Measurements from ENCODE around the gene NEO1.

The NEO1 gene

DNA sequence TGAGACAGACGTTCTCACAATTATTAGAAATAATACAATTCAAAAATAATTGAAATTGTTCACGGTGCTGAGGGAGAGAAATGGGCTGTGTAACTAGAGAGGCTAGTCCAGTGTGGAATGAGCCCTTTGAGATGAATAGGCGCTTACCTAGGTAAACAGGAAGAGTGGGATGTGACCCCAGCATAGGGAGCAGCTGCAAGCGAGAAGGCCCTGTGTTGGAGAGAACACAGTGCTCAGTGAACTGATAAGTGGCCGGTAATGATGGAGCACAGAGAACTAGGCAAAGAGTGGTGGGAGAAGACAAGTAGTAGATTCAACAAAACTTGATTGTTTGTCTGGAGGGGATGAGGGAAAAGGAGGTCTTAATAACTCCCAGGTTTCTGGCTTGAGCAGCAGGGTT, 212.6 kb downstream of the NEO1 start:
- no peak for DNase-seq
- no peak overlapping the region for H3K27ac ChIP-seq
- peaks cover 17 to 47% (median 24%) of the 10 kb centered on the region in 3 donors for H3K36me3 ChIP-seq
- intact Hi-C loops (cut with DNase I; ENCODE audit: low total_unique reads) = no loop called here
- no peaks in the 10 kb centered on the region for H3K27me3 ChIP-seq
- TF ChIP-seq, protein P1, sequence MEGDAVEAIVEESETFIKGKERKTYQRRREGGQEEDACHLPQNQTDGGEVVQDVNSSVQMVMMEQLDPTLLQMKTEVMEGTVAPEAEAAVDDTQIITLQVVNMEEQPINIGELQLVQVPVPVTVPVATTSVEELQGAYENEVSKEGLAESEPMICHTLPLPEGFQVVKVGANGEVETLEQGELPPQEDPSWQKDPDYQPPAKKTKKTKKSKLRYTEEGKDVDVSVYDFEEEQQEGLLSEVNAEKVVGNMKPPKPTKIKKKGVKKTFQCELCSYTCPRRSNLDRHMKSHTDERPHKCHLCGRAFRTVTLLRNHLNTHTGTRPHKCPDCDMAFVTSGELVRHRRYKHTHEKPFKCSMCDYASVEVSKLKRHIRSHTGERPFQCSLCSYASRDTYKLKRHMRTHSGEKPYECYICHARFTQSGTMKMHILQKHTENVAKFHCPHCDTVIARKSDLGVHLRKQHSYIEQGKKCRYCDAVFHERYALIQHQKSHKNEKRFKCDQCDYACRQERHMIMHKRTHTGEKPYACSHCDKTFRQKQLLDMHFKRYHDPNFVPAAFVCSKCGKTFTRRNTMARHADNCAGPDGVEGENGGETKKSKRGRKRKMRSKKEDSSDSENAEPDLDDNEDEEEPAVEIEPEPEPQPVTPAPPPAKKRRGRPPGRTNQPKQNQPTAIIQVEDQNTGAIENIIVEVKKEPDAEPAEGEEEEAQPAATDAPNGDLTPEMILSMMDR (IDR thresholded peaks at IDR 0.05) = no peak
- no peak overlapping the region for H3K4me3 ChIP-seq
- no peaks in the 10 kb centered on the region for H3K9me3 ChIP-seq
- H3K4me1 ChIP-seq = no peaks in the 10 kb centered on the region

DNA sequence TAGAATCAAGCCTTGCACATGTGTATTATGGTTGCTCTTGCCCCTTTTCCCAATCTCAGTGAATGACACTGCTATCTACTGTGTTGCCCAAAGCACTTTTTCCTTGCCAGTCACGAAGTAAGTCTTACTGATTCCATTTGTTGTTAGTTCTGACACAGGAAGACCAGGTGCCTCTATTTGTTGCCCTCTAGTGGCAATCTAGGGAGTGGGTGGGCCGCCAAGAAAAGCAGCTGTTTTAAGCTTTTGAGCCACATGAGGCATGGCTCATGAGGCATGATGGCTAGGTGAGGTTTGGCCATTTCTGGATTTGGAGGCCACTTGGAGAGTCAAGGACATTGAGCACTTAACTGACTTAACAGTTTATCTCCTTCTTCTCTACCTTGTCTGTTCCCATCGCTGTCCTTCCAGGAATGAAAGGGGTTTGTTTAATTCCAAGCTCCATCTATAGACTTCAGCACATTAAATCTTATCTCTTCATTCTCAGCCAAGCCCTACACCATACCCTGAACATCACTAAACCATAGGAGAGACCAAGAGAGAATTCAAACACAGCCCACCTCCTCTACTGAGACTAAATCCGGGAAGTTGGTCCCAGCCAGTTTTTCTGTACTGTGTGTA, 213.4 kb downstream of the NEO1 start:
- intact Hi-C loops (cut with DNase I; ENCODE audit: low total_unique reads) = no loop called here
- Histone ChIP-seq H3K27me3 (no peaks in the 10 kb centered on the region), H3K4me1 (no peaks in the 10 kb centered on the region), H3K9me3 (no peaks in the 10 kb centered on the region), H3K27ac (no peak overlapping the region), H3K4me3 (no peak overlapping the region), H3K36me3 (peaks cover 25 to 47% (median 30%) of the 10 kb centered on the region in 3 donors)
- peak in 1 of 2 donors; percentile 27 for DNase-seq
- TF ChIP-seq, protein P1 (IDR thresholded peaks at IDR 0.05) = peak; percentile 29 to 43

DNA sequence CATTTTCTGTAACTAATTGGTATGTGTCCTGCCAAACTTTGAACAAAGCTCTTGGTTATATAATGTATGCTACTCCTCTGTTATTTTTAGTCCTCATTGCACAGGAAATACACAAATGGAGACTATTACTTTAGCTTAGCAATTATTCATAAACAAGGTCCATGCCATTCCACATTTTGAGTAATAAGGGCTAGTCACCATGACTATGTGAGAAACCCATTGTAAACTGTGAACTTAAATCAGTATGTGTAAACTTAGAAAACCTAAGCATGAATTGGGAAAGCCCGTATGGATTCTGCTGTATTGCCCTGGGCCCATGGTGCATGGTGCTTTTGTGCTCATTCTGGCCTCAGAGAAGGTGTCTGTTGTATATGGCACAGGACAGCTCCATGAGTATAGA, 216.2 kb downstream of the NEO1 start:
- TF ChIP-seq, protein P1 (IDR thresholded peaks at IDR 0.05) = no peak
- H3K36me3 ChIP-seq = peaks cover 23 to 56% (median 25%) of the 10 kb centered on the region in 3 donors
- no peak overlapping the region for H3K27ac ChIP-seq
- H3K4me3 ChIP-seq = no peak overlapping the region
- no peaks in the 10 kb centered on the region for H3K4me1 ChIP-seq
- no peaks in the 10 kb centered on the region for H3K27me3 ChIP-seq
- no peaks in the 10 kb centered on the region for H3K9me3 ChIP-seq
- intact Hi-C loops (cut with DNase I; ENCODE audit: low total_unique reads) = no loop called here
- no peak for DNase-seq

DNA sequence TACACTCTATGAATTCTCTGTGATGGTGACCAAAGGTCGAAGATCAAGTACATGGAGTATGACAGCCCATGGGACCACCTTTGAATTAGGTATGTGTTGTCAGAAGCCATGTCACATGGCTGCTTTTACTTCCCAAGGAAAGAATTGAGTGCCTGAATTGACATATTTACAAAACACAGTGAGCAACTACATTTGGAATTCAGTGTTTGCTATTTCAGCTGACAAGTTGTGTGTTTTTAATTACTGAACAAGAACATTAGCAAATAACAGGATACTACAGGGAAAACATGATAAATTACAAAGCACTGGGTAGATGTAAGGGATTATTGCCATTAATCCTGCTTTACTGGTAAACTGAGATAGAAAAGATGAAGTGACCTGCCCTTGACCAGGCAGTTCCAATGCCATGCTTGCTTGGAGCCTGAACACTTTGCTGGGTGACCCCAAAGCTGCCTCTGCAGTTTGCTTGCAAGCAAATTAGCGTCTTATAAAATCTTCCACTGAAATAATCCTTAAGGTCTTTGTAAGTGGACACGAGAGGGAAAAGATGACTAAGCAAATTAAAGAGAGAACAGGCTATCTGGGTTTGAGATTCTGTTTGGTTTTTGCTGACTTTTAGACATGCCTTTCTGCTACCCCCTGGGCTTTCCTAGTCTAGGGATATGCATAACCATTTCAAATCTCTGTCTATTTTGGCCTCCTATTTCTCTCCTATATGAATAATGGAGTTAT, 218.3 kb downstream of the NEO1 start:
- DNase-seq = no peak
- intact Hi-C loops (cut with DNase I; ENCODE audit: low total_unique reads) = loop anchor here (10.0 kb wide), 1 partner anchor 486 kb away; the partner anchor contains the start of gene ADPGK
- TF ChIP-seq, protein P1 (IDR thresholded peaks at IDR 0.05) = no peak
- H3K9me3 ChIP-seq = no peaks in the 10 kb centered on the region
- peaks cover 23 to 50% (median 25%) of the 10 kb centered on the region in 3 donors for H3K36me3 ChIP-seq
- no peak overlapping the region for H3K27ac ChIP-seq
- no peak overlapping the region for H3K4me3 ChIP-seq
- H3K27me3 ChIP-seq = no peaks in the 10 kb centered on the region
- no peaks in the 10 kb centered on the region for H3K4me1 ChIP-seq

DNA sequence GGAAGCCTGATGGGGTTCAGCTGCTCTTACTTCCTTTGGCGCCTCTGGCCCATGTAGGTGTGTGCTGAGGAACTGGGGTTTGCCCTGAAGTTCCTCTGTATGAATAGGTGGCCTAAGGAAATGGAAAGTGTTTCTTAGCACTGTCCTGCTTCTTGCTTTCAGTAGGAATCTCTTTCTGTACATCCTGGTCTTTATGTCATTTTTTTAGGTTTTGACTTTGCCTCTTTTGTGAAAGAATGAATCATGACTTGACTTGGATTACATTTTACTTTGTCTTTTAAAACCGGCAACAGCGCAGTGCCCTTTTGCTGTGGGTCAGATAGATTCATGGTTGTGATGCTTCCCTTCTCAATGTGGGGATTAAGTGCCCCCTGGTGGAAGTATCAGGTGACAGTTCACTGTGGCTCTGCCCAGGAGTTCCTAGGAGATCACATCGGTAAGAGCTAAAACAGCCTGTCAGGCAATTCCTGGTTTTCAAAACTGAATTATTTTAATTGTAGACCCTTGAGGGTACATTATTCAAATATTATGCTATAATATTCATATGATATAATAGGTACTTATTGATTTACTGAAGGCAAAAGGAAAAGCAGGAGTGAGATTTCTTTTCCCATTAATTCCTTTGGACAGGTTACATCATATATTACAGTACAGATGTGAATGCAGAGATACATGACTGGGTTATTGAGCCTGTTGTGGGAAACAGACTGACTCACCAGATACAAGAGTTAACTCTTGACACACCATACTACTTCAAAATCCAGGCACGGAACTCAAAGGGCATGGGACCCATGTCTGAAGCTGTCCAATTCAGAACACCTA, 221.1 kb downstream of the NEO1 start:
- intact Hi-C loops (cut with DNase I; ENCODE audit: low total_unique reads) = loop anchor here (10.0 kb wide), 1 partner anchor 489 kb away; the partner anchor contains the start of gene ADPGK
- TF ChIP-seq, protein P1 (IDR thresholded peaks at IDR 0.05) = peak; percentile 68 to 70
- peaks cover 13 to 41% (median 14%) of the 10 kb centered on the region in 3 donors for H3K36me3 ChIP-seq

More for the DNA sequence above, 221.1 kb downstream of the NEO1 start:
- H3K27me3 ChIP-seq = no peaks in the 10 kb centered on the region
- peak in 1 of 2 donors; percentile 38 for DNase-seq
- no peak overlapping the region for H3K27ac ChIP-seq
- H3K4me3 ChIP-seq = no peak overlapping the region
- peaks cover 0 to 4% (median 0%) of the 10 kb centered on the region in 4 donors for H3K4me1 ChIP-seq
- no peaks in the 10 kb centered on the region for H3K9me3 ChIP-seq

All from tibial artery (tissue), 4 donors.